K562 (cell line): ENCODE measurements around the gene REX1BD. TPM values are rescaled to one million over a fixed set of nuclear protein-coding genes. Genes with fewer than 3 reads are reported as not detected.

Experiments used
- BCL6 ChIP-seq: fragments of 250-450 bp; sonication (Bioruptor Pico); IDR thresholded peaks from 2 replicates; pipeline ENCODE4 v1.4.0; 2020
- HINFP ChIP-seq: fragments of 450-650 bp; conservative IDR thresholded peaks from 2 replicates; pipeline ENCODE4 v1.6.1; 2016; ENCODE audit warnings: missing genetic modification characterization, low read depth, mild to moderate bottlenecking, control low read depth, missing compliant biosample characterization
- HMG20A ChIP-seq: fragments of 450-650 bp; formaldehyde crosslinking; conservative IDR thresholded peaks from 2 replicates; pipeline ENCODE4 v1.4.0; 2020; ENCODE audit warnings: mild to moderate bottlenecking, mixed read lengths
- ZFP30 ChIP-seq: fragments of 250-450 bp; sonication (Bioruptor Pico); IDR thresholded peaks from 2 replicates; pipeline ENCODE4 v1.8.0; 2022; ENCODE audit warnings: moderate library complexity, mild to moderate bottlenecking, inconsistent platforms, borderline replicate concordance
- ZNF395 ChIP-seq: fragments of 200-800 bp; sonication (Bioruptor generic); IDR thresholded peaks from 2 replicates; pipeline ENCODE4 v1.6.1; 2017; ENCODE audit warnings: missing genetic modification characterization, missing compliant biosample characterization
- polyA plus RNA-seq, 8 experiments: library from polyadenylated mRNA; depleted of rRNA in 4 of 8; stranded (reverse) in 5 of 8; unstranded in 3 of 8; fragments of >200 nt; fragmentation: Nextera tagmentation in 2 of 8; fragmentation: Illumina TruSeq in 1 of 8; extraction: Ambion mirVana in 2 of 8; extraction: Trizol in 1 of 8; gene quantifications; 2 replicates each; pipeline versions ENCODE4 v1.2.1 to v1.2.3, GENCODE V29; 2011 to 2014; ENCODE audit warnings: inconsistent platforms in 1 of 8, missing spikeins in 1 of 8
- total RNA-seq, 7 experiments: library from RNA; depleted of rRNA in 6 of 7; stranded (reverse); fragments of >200 nt in 6 of 7; fragmentation: Illumina TruSeq in 2 of 7; extraction: Trizol in 2 of 7; gene quantifications; 2 replicates each; pipeline versions ENCODE4 v1.2.1 to v1.2.3, GENCODE V29; 2011 to 2021; ENCODE audit warnings: low replicate concordance in 1 of 7
- TF ChIP-seq, protein P1 (sequence below): fragments of 450-650 bp; IDR thresholded peaks from 2 replicates; pipeline ENCODE4 v1.6.1; 2016; ENCODE audit warnings: mild to moderate bottlenecking, moderate library complexity
- TF ChIP-seq, protein P2 (sequence below): fragments of 150-350 bp; conservative IDR thresholded peaks from 2 replicates; pipeline ENCODE4 v1.6.1; 2014; ENCODE audit warnings: low read length

REX1BD gene
- total and polyA plus RNA-seq, 9 of the 15 experiments (the other 6 are each of a cell fraction or from before 2014, with no cell fraction given), result 1.9 to 136 (median 13.8) TPM

- TF ChIP-seq, protein P1, sequence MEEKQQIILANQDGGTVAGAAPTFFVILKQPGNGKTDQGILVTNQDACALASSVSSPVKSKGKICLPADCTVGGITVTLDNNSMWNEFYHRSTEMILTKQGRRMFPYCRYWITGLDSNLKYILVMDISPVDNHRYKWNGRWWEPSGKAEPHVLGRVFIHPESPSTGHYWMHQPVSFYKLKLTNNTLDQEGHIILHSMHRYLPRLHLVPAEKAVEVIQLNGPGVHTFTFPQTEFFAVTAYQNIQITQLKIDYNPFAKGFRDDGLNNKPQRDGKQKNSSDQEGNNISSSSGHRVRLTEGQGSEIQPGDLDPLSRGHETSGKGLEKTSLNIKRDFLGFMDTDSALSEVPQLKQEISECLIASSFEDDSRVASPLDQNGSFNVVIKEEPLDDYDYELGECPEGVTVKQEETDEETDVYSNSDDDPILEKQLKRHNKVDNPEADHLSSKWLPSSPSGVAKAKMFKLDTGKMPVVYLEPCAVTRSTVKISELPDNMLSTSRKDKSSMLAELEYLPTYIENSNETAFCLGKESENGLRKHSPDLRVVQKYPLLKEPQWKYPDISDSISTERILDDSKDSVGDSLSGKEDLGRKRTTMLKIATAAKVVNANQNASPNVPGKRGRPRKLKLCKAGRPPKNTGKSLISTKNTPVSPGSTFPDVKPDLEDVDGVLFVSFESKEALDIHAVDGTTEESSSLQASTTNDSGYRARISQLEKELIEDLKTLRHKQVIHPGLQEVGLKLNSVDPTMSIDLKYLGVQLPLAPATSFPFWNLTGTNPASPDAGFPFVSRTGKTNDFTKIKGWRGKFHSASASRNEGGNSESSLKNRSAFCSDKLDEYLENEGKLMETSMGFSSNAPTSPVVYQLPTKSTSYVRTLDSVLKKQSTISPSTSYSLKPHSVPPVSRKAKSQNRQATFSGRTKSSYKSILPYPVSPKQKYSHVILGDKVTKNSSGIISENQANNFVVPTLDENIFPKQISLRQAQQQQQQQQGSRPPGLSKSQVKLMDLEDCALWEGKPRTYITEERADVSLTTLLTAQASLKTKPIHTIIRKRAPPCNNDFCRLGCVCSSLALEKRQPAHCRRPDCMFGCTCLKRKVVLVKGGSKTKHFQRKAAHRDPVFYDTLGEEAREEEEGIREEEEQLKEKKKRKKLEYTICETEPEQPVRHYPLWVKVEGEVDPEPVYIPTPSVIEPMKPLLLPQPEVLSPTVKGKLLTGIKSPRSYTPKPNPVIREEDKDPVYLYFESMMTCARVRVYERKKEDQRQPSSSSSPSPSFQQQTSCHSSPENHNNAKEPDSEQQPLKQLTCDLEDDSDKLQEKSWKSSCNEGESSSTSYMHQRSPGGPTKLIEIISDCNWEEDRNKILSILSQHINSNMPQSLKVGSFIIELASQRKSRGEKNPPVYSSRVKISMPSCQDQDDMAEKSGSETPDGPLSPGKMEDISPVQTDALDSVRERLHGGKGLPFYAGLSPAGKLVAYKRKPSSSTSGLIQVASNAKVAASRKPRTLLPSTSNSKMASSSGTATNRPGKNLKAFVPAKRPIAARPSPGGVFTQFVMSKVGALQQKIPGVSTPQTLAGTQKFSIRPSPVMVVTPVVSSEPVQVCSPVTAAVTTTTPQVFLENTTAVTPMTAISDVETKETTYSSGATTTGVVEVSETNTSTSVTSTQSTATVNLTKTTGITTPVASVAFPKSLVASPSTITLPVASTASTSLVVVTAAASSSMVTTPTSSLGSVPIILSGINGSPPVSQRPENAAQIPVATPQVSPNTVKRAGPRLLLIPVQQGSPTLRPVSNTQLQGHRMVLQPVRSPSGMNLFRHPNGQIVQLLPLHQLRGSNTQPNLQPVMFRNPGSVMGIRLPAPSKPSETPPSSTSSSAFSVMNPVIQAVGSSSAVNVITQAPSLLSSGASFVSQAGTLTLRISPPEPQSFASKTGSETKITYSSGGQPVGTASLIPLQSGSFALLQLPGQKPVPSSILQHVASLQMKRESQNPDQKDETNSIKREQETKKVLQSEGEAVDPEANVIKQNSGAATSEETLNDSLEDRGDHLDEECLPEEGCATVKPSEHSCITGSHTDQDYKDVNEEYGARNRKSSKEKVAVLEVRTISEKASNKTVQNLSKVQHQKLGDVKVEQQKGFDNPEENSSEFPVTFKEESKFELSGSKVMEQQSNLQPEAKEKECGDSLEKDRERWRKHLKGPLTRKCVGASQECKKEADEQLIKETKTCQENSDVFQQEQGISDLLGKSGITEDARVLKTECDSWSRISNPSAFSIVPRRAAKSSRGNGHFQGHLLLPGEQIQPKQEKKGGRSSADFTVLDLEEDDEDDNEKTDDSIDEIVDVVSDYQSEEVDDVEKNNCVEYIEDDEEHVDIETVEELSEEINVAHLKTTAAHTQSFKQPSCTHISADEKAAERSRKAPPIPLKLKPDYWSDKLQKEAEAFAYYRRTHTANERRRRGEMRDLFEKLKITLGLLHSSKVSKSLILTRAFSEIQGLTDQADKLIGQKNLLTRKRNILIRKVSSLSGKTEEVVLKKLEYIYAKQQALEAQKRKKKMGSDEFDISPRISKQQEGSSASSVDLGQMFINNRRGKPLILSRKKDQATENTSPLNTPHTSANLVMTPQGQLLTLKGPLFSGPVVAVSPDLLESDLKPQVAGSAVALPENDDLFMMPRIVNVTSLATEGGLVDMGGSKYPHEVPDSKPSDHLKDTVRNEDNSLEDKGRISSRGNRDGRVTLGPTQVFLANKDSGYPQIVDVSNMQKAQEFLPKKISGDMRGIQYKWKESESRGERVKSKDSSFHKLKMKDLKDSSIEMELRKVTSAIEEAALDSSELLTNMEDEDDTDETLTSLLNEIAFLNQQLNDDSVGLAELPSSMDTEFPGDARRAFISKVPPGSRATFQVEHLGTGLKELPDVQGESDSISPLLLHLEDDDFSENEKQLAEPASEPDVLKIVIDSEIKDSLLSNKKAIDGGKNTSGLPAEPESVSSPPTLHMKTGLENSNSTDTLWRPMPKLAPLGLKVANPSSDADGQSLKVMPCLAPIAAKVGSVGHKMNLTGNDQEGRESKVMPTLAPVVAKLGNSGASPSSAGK, result no peak
- peak; percentile 95 for TF ChIP-seq ZNF395 (CRISPR knock-in tag)
- TF ChIP-seq BCL6, result no peak; the same call in 1 of the 2 replicates
- TF ChIP-seq ZFP30 (CRISPR knock-in tag), result no peak
- no peak for TF ChIP-seq HINFP (tag)
- no peak for TF ChIP-seq HMG20A (CRISPR knock-in tag)
- TF ChIP-seq, protein P2, sequence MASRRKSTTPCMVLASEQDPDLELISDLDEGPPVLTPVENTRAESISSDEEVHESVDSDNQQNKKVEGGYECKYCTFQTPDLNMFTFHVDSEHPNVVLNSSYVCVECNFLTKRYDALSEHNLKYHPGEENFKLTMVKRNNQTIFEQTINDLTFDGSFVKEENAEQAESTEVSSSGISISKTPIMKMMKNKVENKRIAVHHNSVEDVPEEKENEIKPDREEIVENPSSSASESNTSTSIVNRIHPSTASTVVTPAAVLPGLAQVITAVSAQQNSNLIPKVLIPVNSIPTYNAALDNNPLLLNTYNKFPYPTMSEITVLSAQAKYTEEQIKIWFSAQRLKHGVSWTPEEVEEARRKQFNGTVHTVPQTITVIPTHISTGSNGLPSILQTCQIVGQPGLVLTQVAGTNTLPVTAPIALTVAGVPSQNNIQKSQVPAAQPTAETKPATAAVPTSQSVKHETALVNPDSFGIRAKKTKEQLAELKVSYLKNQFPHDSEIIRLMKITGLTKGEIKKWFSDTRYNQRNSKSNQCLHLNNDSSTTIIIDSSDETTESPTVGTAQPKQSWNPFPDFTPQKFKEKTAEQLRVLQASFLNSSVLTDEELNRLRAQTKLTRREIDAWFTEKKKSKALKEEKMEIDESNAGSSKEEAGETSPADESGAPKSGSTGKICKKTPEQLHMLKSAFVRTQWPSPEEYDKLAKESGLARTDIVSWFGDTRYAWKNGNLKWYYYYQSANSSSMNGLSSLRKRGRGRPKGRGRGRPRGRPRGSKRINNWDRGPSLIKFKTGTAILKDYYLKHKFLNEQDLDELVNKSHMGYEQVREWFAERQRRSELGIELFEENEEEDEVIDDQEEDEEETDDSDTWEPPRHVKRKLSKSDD, result no peak
These were observed 44.7 kb upstream of the REX1BD start (continued) for GRCh38 chr19:18543814-18544475.
